T-cell (primary cell): ENCODE results near the gene DDX39B. TPM values are rescaled to one million over a fixed set of nuclear protein-coding genes. Genes with fewer than 3 reads are reported as not detected.
A peak's percentile ranks its signal among the peaks of the same experiment; 100 is the strongest.
"Not testable (repeated sequence)": the region's sequence is repeated elsewhere in the genome, so short reads cannot be mapped to it uniquely, and the experiment has no call there.

Experiments
- ATAC-seq, 4 experiments: fragments of 200-7000 bp in 3 of 4; fragments of 150-1000 bp in 1 of 4; cut with Tn5 transposase; replicated peaks in 1 of 4; 1 replicate in 3 of 4; 2 replicates in 1 of 4; pipeline ENCODE4 v1.10.0; 2021; ENCODE audit warnings: moderate library complexity in 3 of 4, mild to moderate bottlenecking in 2 of 4, moderate number of reproducible peaks in 1 of 4
- CTCF ChIA-PET, 2 donors: fragments of 300-600 bp; sonication (Branson Sonifier 250); formaldehyde crosslinking; loops; one replicate each; lab custom pipeline; 2022; ENCODE audit warnings: antibody characterized with exemption in 2 of 2; lab: Charles Lee
- POLR2A ChIA-PET, 2 donors: fragments of 300-600 bp; sonication (Branson Sonifier 250); formaldehyde crosslinking; loops; one replicate each; lab custom pipeline; 2022; ENCODE audit warnings: antibody characterized with exemption in 2 of 2; lab: Charles Lee
- DNase-seq, 35 experiments: peaks; one replicate each; pipeline versions ENCODE4 v3.0.0 to v3.0.0-alpha.2; 2013 to 2023
- H3K27ac ChIP-seq: one replicate; pipeline ENCODE4 v1.5.1; 2013; ENCODE audit warnings: low read length
- H3K27me3 ChIP-seq, 2 experiments: replicated peaks in 1 of 2; 1 replicate in 1 of 2; 2 replicates in 1 of 2; pipeline versions ENCODE4 v1.6.1 to v1.7.0; 2013; ENCODE audit warnings: low read length in 1 of 2, mixed read lengths in 1 of 2; ENCODE audit not compliant: control insufficient read depth in 2 of 2, insufficient read depth in 2 of 2; ENCODE audit errors: extremely low read depth in 1 of 2
- H3K36me3 ChIP-seq, 2 donors: 1 replicate in 1 of 2; 2 replicates in 1 of 2; pipeline versions ENCODE4 v1.6.1 to v1.7.0; 2013; ENCODE audit warnings: low read length in 1 of 2; ENCODE audit not compliant: control insufficient read depth in 2 of 2, insufficient read depth in 1 of 2; ENCODE audit errors: extremely low read depth in 1 of 2
- H3K4me1 ChIP-seq, 2 experiments: 1 replicate in 1 of 2; 2 replicates in 1 of 2; pipeline versions ENCODE4 v1.6.1 to v1.7.0; 2013; ENCODE audit warnings: low read length in 2 of 2, mixed read lengths in 1 of 2; ENCODE audit not compliant: insufficient read depth in 2 of 2, control insufficient read depth in 1 of 2; ENCODE audit errors: extremely low read depth in 1 of 2
- H3K4me3 ChIP-seq, 2 donors: 1 replicate in 1 of 2; 2 replicates in 1 of 2; pipeline versions ENCODE4 v1.5.1 to v1.7.0; 2013; ENCODE audit warnings: mild to moderate bottlenecking in 2 of 2, low read length in 1 of 2, moderate library complexity in 1 of 2; ENCODE audit not compliant: control insufficient read depth in 1 of 2; ENCODE audit errors: extremely low read depth in 1 of 2
- H3K9me3 ChIP-seq: 2 replicates; pipeline ENCODE4 v1.7.0; 2013
- H3K27ac Mint-ChIP-seq, 2 donors: one replicate each; pipeline ENCODE4 v1.8.0; 2020 to 2021; ENCODE audit warnings: mild to moderate bottlenecking in 2 of 2, mixed read lengths in 2 of 2
- H3K27me3 Mint-ChIP-seq, 2 donors: one replicate each; pipeline ENCODE4 v1.8.0; 2021 to 2022; ENCODE audit warnings: mixed read lengths in 2 of 2
- H3K36me3 Mint-ChIP-seq: one replicate; pipeline ENCODE4 v1.8.0; 2021; ENCODE audit warnings: mixed read lengths
- H3K4me1 Mint-ChIP-seq, 3 donors: one replicate each; pipeline ENCODE4 v1.8.0; 2020 to 2022; ENCODE audit warnings: mixed read lengths in 3 of 3, mild to moderate bottlenecking in 1 of 3
- H3K4me3 Mint-ChIP-seq, 3 donors: one replicate each; pipeline ENCODE4 v1.8.0; 2020 to 2022; ENCODE audit warnings: mild to moderate bottlenecking in 3 of 3, mixed read lengths in 3 of 3, moderate library complexity in 3 of 3
- H3K9me3 Mint-ChIP-seq, 3 donors: one replicate each; pipeline ENCODE4 v1.8.0; 2020 to 2022; ENCODE audit warnings: mixed read lengths in 3 of 3
- WGBS: methylation state at CpG from one replicate; pipeline ENCODE4 v1.1.5; 2013; ENCODE audit warnings: missing lambda C conversion rate; ENCODE audit not compliant: insufficient coverage; 5-methylcytosine and 5-hydroxymethylcytosine counted together
- total RNA-seq, 35 experiments: library from RNA in 6 of 35; stranded (reverse) in 6 of 35; fragments of 120-200 nt in 1 of 35; gene quantifications; one replicate each; pipeline versions ENCODE4 v1.2.1 to v1.2.4 and lab custom pipeline; 2013 to 2026

DDX39B gene
- total RNA-seq, 5 donors from 2014 or later (not counting 1 experiment from before 2014, with no cell fraction given), result 507 to 669 (median 631) TPM

DNA sequence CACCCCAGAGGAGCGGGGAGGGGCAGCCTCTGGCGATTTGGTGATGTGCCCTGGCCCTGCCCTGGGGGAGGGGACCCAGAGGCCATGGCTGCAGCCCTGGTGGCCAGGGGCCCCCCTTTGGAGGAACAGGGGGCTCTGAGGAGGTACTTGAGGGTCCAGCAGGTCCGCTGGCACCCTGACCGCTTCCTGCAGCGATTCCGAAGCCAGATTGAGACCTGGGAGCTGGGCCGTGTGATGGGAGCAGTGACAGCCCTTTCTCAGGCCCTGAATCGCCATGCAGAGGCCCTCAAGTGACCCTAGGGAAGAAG, 16.5 kb upstream of the DDX39B start:
- peak overlapping the region; percentile 27 to 36 for H3K4me3 ChIP-seq
- H3K4me1 ChIP-seq, result peaks cover 36 to 66% of the 10 kb centered on the region in 2 experiments
- peak overlapping the region; percentile 91 for H3K27ac Mint-ChIP-seq
- ATAC-seq, result no peak
- peak overlapping the region; percentile 81 for H3K27ac ChIP-seq
- H3K36me3 ChIP-seq, result peaks cover 0 to 12% of the 10 kb centered on the region in 2 donors
- CTCF ChIA-PET, result interaction anchor here in 1 of 2 donors (1.1 to 1.3 kb wide), 2 partner anchors 17 to 35 kb away, joined by 3 to 5 read pairs; partner anchors contain the start of genes NCR3 and TNF
- POLR2A ChIA-PET, result interaction anchor here in 1 of 2 donors (1.5 kb wide), 1 partner anchor 26 kb away, joined by 3 read pairs; no protein-coding TSS in a partner anchor
- peaks cover 63 to 73% (median 66%) of the 10 kb centered on the region in 3 donors for H3K4me1 Mint-ChIP-seq
- H3K36me3 Mint-ChIP-seq, result peaks cover 24% of the 10 kb centered on the region
- DNase-seq, result no peak
- no peaks in the 10 kb centered on the region for H3K27me3 ChIP-seq
- H3K4me3 Mint-ChIP-seq, result peak overlapping the region; percentile 66 to 92 (median 74)
- no peaks in the 10 kb centered on the region for H3K27me3 Mint-ChIP-seq
- H3K9me3 ChIP-seq, result no peaks in the 10 kb centered on the region
- WGBS, result 64% methylated on average over 8 of the region's 8 CpGs
- no peaks in the 10 kb centered on the region for H3K9me3 Mint-ChIP-seq

DNA sequence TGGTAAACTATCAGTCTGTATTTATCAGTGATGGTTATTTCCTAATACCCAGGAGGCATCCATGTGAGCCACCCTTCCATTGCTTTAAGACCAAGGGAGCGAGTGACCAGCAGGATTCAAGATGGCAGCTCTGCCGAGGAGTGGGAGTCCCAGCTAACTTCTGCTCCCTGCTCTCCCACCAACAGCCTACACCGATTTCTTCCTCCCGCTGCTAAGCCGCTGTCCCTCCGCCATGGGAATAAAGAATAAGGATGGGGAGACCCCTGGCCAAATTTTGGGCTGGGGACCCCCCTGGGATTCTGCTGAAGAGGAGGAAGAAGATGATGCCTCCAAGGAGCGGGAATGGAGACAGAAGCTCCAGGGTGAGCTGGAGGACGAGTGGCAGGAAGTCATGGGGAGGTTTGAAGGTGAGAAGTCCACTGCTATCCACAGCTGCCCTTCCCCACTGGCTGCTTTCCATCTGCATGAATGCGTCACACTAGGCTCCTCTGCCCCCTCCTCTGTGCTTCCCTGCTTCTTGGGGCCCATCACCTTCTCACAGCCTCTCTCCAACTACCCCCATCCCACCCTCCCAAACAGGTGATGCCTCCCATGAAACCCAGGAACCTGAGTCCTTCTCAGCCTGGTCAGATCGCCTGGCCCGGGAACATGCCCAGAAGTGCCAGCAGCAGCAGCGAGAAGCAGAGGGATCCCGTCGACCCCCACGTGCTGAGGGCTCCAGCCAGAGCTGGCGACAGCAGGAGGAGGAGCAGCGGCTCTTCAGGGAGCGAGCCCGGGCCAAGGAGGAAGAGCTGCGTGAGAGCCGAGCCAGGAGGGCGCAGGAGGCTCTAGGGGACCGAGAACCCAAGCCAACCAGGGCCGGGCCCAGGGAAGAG, 15.9 kb upstream of the DDX39B start:
- Mint-ChIP-seq H3K27me3 (no peaks in the 10 kb centered on the region), H3K27ac (peak overlapping the region; percentile 44 to 71), H3K9me3 (no peaks in the 10 kb centered on the region), H3K4me1 (peaks cover 57 to 68% (median 63%) of the 10 kb centered on the region in 3 donors), H3K36me3 (peaks cover 19% of the 10 kb centered on the region), H3K4me3 (peak overlapping the region in 1 of 3 donors; percentile 92)
- Histone ChIP-seq H3K36me3 (peaks cover 0 to 12% of the 10 kb centered on the region in 2 donors), H3K9me3 (no peaks in the 10 kb centered on the region), H3K4me1 (peaks cover 36 to 66% of the 10 kb centered on the region in 2 experiments), H3K4me3 (peak overlapping the region in 1 of 2 donors; percentile 27), H3K27ac (peak overlapping the region; percentile 81), H3K27me3 (no peaks in the 10 kb centered on the region)
- DNase-seq (no peak), ATAC-seq (no peak)
- POLR2A ChIA-PET, result interaction anchor here in 1 of 2 donors (0.6 kb wide), 1 partner anchor 39 kb away, joined by 8 read pairs; no protein-coding TSS in a partner anchor
- 74% methylated on average over 13 of the region's 24 CpGs for WGBS
- CTCF ChIA-PET, result no interaction called here

DNA sequence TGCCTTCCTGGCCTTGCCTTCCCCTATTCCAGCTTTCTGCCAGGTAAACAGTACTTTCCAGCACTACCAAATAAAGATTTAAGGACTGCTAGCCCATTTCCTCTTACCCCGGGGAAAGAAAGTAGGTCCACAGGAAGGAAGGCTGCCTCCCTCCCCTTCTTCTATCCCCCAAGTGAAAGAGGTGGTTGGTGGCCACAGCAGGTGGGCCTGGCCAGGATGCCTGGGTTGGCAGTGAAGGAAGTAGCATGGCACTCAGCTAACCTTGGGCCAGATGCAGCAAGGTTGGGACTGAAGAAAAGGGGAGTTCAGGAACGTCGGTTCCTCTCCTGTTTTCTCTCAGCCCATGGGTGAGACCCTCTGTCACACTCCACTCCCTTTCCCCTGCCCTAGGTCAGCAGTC, 14.5 kb upstream of the DDX39B start:
- ATAC-seq, result no peak
- Histone ChIP-seq H3K27ac (peak overlapping the region; percentile 15), H3K27me3 (no peaks in the 10 kb centered on the region), H3K9me3 (no peaks in the 10 kb centered on the region), H3K4me3 (no peak overlapping the region), H3K36me3 (peaks cover 0 to 9% of the 10 kb centered on the region in 2 donors), H3K4me1 (peaks cover 36 to 64% of the 10 kb centered on the region in 2 experiments)
- DNase-seq, result no peak
- peaks cover 13% of the 10 kb centered on the region for H3K36me3 Mint-ChIP-seq
- H3K27me3 Mint-ChIP-seq, result no peaks in the 10 kb centered on the region
- ChIA-PET POLR2A (no interaction called here), CTCF (interaction anchor here (1.0 to 2.0 kb wide), 4 partner anchors 20 to 42 kb away, joined by 4 to 9 read pairs (median 4); partner anchors contain the start of gene LST1 (in 1 of the 2))
- no peaks in the 10 kb centered on the region for H3K9me3 Mint-ChIP-seq
- WGBS, result no CpG with 5 or more reads among the region's 3 CpGs
- H3K27ac Mint-ChIP-seq, result peak overlapping the region in 1 of 2 donors; percentile 73
- peaks cover 51 to 62% (median 59%) of the 10 kb centered on the region in 3 donors for H3K4me1 Mint-ChIP-seq
- H3K4me3 Mint-ChIP-seq, result no peak overlapping the region

DNA sequence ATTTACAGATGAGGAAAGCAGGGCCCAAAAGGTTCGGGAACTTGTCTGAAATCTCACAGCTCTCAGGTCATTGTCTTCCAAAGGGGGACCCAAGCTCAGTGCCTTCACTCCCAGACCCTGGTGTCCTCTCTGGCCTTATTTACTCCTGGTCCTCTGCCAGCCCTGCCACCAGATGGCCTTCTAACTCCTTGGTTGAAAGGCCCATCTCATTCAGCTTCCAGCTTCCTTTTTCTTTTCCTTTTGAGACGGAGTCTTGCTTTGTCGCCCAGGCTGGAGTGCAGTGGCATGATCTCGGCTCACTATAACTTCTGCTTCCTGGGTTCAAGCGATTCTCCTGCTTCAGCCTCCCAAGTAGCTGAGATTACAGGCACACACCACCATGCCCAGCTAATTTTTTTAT, 9.6 kb upstream of the DDX39B start:
- not testable (repeated sequence) for H3K4me3 Mint-ChIP-seq, H3K4me3 ChIP-seq, H3K27ac ChIP-seq, H3K27me3 Mint-ChIP-seq, H3K27me3 ChIP-seq, H3K9me3 ChIP-seq, H3K36me3 ChIP-seq, H3K9me3 Mint-ChIP-seq, H3K36me3 Mint-ChIP-seq
- H3K27ac Mint-ChIP-seq, result peak overlapping the region; percentile 74 to 82
- 19% methylated on average over 4 of the region's 5 CpGs for WGBS
- H3K4me1 ChIP-seq, result peaks cover 11 to 38% of the 10 kb centered on the region in 2 experiments
- peaks cover 26 to 44% (median 39%) of the 10 kb centered on the region in 3 donors for H3K4me1 Mint-ChIP-seq
- ATAC-seq (peak in 1 of 4 experiments; percentile 19), DNase-seq (peak in 34 of 35 experiments; percentile 37 to 83 (median 56))
- CTCF ChIA-PET, result interaction anchor here (0.6 to 7.0 kb wide), 18 partner anchors 9 to 294 kb away, joined by 3 to 244 read pairs (median 4); partner anchors contain the start of genes LTB (in 2 of the 2), DDX39B (in 1 of the 2), LST1 (in 1 of the 2) and NCR3 (in 1 of the 2)
- POLR2A ChIA-PET, result interaction anchor here (0.9 to 1.3 kb wide), 4 partner anchors 10 to 46 kb away, joined by 3 to 8 read pairs (median 4); partner anchors contain the start of genes DDX39B (in 1 of the 2) and TNF (in 1 of the 2)

DNA sequence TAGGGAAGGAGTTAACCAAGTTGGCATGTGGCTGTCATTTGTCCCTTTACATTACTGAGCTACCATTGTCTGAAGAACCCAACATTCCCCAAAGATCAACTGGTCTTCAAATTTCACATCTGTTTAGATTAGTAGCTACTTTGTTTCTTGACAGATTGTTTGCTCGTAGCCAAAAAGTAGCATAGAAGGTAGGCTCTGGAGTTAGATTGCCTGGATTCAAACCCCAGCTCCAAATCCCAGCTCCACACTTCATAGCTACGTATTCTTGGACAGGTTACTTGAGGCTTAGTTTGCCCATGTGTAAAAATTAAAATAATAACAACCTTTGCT, 6.7 kb upstream of the DDX39B start:
- no peak overlapping the region for H3K4me3 ChIP-seq
- no peaks in the 10 kb centered on the region for H3K27me3 ChIP-seq
- CTCF ChIA-PET, result interaction anchor here (0.6 to 7.0 kb wide), 13 partner anchors 21 to 223 kb away, joined by 3 to 244 read pairs (median 5); partner anchors contain the start of genes NCR3 (in 2 of the 2), LTB (in 1 of the 2), MSH5 (in 1 of the 2) and TNF (in 1 of the 2)
- no peaks in the 10 kb centered on the region for H3K36me3 Mint-ChIP-seq
- POLR2A ChIA-PET, result interaction anchor here (0.6 to 1.0 kb wide), 3 partner anchors 45 to 274 kb away, joined by 3 read pairs; partner anchors contain the start of gene NCR3 (in 1 of the 2)
- peaks cover 11 to 35% of the 10 kb centered on the region in 2 experiments for H3K4me1 ChIP-seq
- no peaks in the 10 kb centered on the region for H3K9me3 Mint-ChIP-seq
- peak overlapping the region; percentile 82 for H3K27ac ChIP-seq
- H3K4me3 Mint-ChIP-seq, result peak overlapping the region in 2 of 3 donors; percentile 88
- no CpG with 5 or more reads among the region's 2 CpGs for WGBS
- H3K9me3 ChIP-seq, result no peaks in the 10 kb centered on the region
- peak overlapping the region; percentile 48 to 88 for H3K27ac Mint-ChIP-seq
- DNase-seq (no peak), ATAC-seq (no peak)
- H3K4me1 Mint-ChIP-seq, result peaks cover 26 to 34% (median 29%) of the 10 kb centered on the region in 3 donors
- no peaks in the 10 kb centered on the region for H3K27me3 Mint-ChIP-seq
- H3K36me3 ChIP-seq, result peaks cover 0 to 8% of the 10 kb centered on the region in 2 donors
